K562 (cell line): ENCODE results near the gene GCNT2. TPM values are rescaled to one million over a fixed set of nuclear protein-coding genes. Genes with fewer than 3 reads are reported as not detected.

ENCODE experiments used
- ATAC-seq: fragments of 200-7000 bp; cut with Tn5 transposase; 3 replicates; pipeline ENCODE4 v1.9.1; 2020; ENCODE audit warnings: moderate library complexity
- BruUV-seq: library from RNA; stranded (reverse); fragments of 400-500 nt; replicated peaks from 2 replicates; lab custom pipeline; 2021; lab: Mats Ljungman, UMichigan
- CTCF ChIA-PET: fragments of 300-600 bp; formaldehyde crosslinking; extraction: SDS; loops from one replicate; lab custom pipeline; 2021; ENCODE audit warnings: low intra/inter-chr PET ratio; lab: Yijun Ruan, JAX
- POLR2A ChIA-PET: fragments of 300-600, 350-650 bp; sonication (Branson Sonifier 250); formaldehyde crosslinking; extraction: SDS; loops from one replicate; lab custom pipeline; 2021; ENCODE audit warnings: antibody characterized with exemption, inconsistent platforms; lab: Yijun Ruan, JAX
- DNase-seq, 4 experiments: peaks; one replicate each; pipeline versions ENCODE4 v3.0.0 to v3.0.0-alpha.2; 2011 to 2018; ENCODE audit warnings: low spot score in 3 of 4, mixed read lengths in 3 of 4; ENCODE audit errors: extremely low read depth in 1 of 4
- FAIRE-seq: peaks from 2 replicates; lab custom pipeline; 2011; peaks lifted over from hg19 to GRCh38; lab: Jason Lieb, UNC
- H2AFZ ChIP-seq: 2 replicates; pipeline ENCODE4 v1.6.0; 2011; ENCODE audit warnings: low read depth, low read length, control low read depth, inconsistent platforms
- H3K27ac ChIP-seq: fragments of 200-600 bp; 3 replicates; pipeline ENCODE4 v1.8.0; 2011; ENCODE audit warnings: low read depth, mild to moderate bottlenecking, control low read depth, inconsistent platforms, low read length, moderate library complexity, mixed read lengths; ENCODE audit errors: extremely low read depth
- H3K27me3 ChIP-seq, 2 experiments: fragments of 300-600 bp in 1 of 2; 2 replicates in 1 of 2; 3 replicates in 1 of 2; pipeline versions ENCODE4 v1.6.0 to v1.8.0; 2011; ENCODE audit warnings: inconsistent platforms in 2 of 2, low read length in 2 of 2, mild to moderate bottlenecking in 1 of 2, mixed read lengths in 1 of 2, moderate library complexity in 1 of 2; ENCODE audit not compliant: control insufficient read depth in 2 of 2, insufficient read depth in 2 of 2
- H3K36me3 ChIP-seq: fragments of 300-600 bp; 3 replicates; pipeline ENCODE4 v1.8.0; 2011; ENCODE audit warnings: mild to moderate bottlenecking, low read length, inconsistent platforms; ENCODE audit not compliant: control insufficient read depth, insufficient read depth
- H3K4me1 ChIP-seq, 2 experiments: fragments of 200-600 bp in 1 of 2; replicated peaks in 1 of 2; 2 replicates in 1 of 2; 3 replicates in 1 of 2; pipeline versions ENCODE4 v1.5.1 to v1.8.0; 2011; ENCODE audit warnings: inconsistent platforms in 2 of 2, low read length in 2 of 2, mild to moderate bottlenecking in 1 of 2, mixed read lengths in 1 of 2, moderate library complexity in 1 of 2; ENCODE audit not compliant: control insufficient read depth in 2 of 2, insufficient read depth in 2 of 2
- H3K4me2 ChIP-seq: 2 replicates; pipeline ENCODE4 v1.6.1; 2011; ENCODE audit warnings: low read length, control low read depth, inconsistent platforms, mixed read lengths; ENCODE audit not compliant: insufficient read depth
- H3K4me3 ChIP-seq: fragments of 200-600 bp; sonication (generic), shearing (Covaris generic); 2 replicates; pipeline ENCODE4 v1.5.1; 2016; ENCODE audit warnings: control low read depth, inconsistent platforms
- H3K79me2 ChIP-seq: fragments of 200-600 bp; 3 replicates; pipeline ENCODE4 v1.8.0; 2011; ENCODE audit warnings: low read length, inconsistent platforms; ENCODE audit not compliant: control insufficient read depth, insufficient read depth
- H3K9ac ChIP-seq, 2 experiments: 2 replicates each; pipeline versions ENCODE4 v1.6.0 to v1.6.1; 2011; ENCODE audit warnings: low read depth in 2 of 2, low read length in 2 of 2, control low read depth in 1 of 2, inconsistent platforms in 1 of 2, mild to moderate bottlenecking in 1 of 2, mixed read lengths in 1 of 2; ENCODE audit not compliant: insufficient read depth in 1 of 2
- H3K9me1 ChIP-seq: one replicate; pipeline ENCODE4 v1.6.0; 2011; ENCODE audit warnings: inconsistent platforms, mild to moderate bottlenecking, low read length, moderate library complexity; ENCODE audit not compliant: control insufficient read depth, insufficient read depth
- H3K9me3 ChIP-seq: replicated peaks from 2 replicates; pipeline ENCODE4 v1.5.1; 2011; ENCODE audit warnings: low read depth, low read length, inconsistent platforms; ENCODE audit not compliant: control insufficient read depth, insufficient read depth
- H4K20me1 ChIP-seq: replicated peaks from 2 replicates; pipeline ENCODE4 v1.6.1; 2011; ENCODE audit warnings: low read length, inconsistent platforms, mixed read lengths; ENCODE audit not compliant: control insufficient read depth, insufficient read depth
- BCL6 ChIP-seq: fragments of 250-450 bp; sonication (Bioruptor Pico); IDR thresholded peaks from 2 replicates; pipeline ENCODE4 v1.4.0; 2020
- C11orf30 ChIP-seq: fragments of 450-650 bp; IDR thresholded peaks from 2 replicates; pipeline ENCODE4 v1.6.1; 2016; ENCODE audit warnings: low read depth, mild to moderate bottlenecking
- KLF10 ChIP-seq: fragments of 250-450 bp; sonication (Bioruptor Pico); IDR thresholded peaks from 2 replicates; pipeline ENCODE4 v1.6.1; 2021; ENCODE audit warnings: matching md5 sums
- MED1 ChIP-seq: sonication (generic); formaldehyde crosslinking; IDR thresholded peaks from 2 replicates; pipeline ENCODE4 v1.8.1; 2023; ENCODE audit warnings: missing genetic modification reagents, borderline replicate concordance
- NFE2 ChIP-seq: IDR thresholded peaks from 2 replicates; pipeline ENCODE4 v1.6.1; 2014; ENCODE audit warnings: antibody characterized with exemption, low read depth
- RAD21 ChIP-seq, 2 experiments: fragments of 250-450 bp in 1 of 2; fragments of 450-650 bp in 1 of 2; sonication (Bioruptor Pico) in 1 of 2; formaldehyde crosslinking in 1 of 2; IDR thresholded peaks in 1 of 2; conservative IDR thresholded peaks in 1 of 2; 2 replicates each; pipeline versions ENCODE4 v1.4.0 to v1.8.0; 2020 to 2022; ENCODE audit warnings: mild to moderate bottlenecking in 2 of 2, moderate library complexity in 1 of 2
- WGBS: fragments of 100-300 bp; shearing (Covaris generic); methylation state at CpG from one replicate; pipeline ENCODE4 v1.1.6; 2016; ENCODE audit warnings: low coverage, mixed read lengths; ENCODE audit not compliant: insufficient coverage; ENCODE audit errors: missing lambda C conversion rate; 5-methylcytosine and 5-hydroxymethylcytosine counted together
- in situ Hi-C: fragments of 300-500 bp; cut with MboI; formaldehyde crosslinking; loops from 4 replicates; pipeline ENCODE4 v1.15.0; 2018; ENCODE audit warnings: inconsistent platforms, mixed read lengths
- intact Hi-C: fragments of 100-400 bp; cut with micrococcal nuclease; formaldehyde crosslinking; loops from 2 replicates; pipeline ENCODE4 v1.14.2; 2022
- polyA plus RNA-seq, 8 experiments: library from polyadenylated mRNA; depleted of rRNA in 4 of 8; stranded (reverse) in 5 of 8; unstranded in 3 of 8; fragments of >200 nt; fragmentation: Nextera tagmentation in 2 of 8; fragmentation: Illumina TruSeq in 1 of 8; extraction: Ambion mirVana in 2 of 8; extraction: Trizol in 1 of 8; gene quantifications; 2 replicates each; pipeline versions ENCODE4 v1.2.1 to v1.2.3, GENCODE V29; 2011 to 2014; ENCODE audit warnings: inconsistent platforms in 1 of 8, missing spikeins in 1 of 8
- total RNA-seq, 7 experiments: library from RNA; depleted of rRNA in 6 of 7; stranded (reverse); fragments of >200 nt in 6 of 7; fragmentation: Illumina TruSeq in 2 of 7; extraction: Trizol in 2 of 7; gene quantifications; 2 replicates each; pipeline versions ENCODE4 v1.2.1 to v1.2.3, GENCODE V29; 2011 to 2021; ENCODE audit warnings: low replicate concordance in 1 of 7
- TF ChIP-seq, protein P1 (sequence below): fragments of 200-600 bp; sonication (generic); IDR thresholded peaks from one replicate; pipeline ENCODE4 v1.6.1; 2012; ENCODE audit warnings: mild to moderate bottlenecking, low read depth, low read length, inconsistent platforms

Gene GCNT2
- total and polyA plus RNA-seq, 9 of the 15 experiments (the other 6 are each of a cell fraction or from before 2014, with no cell fraction given) = 0.78 to 2.6 (median 1.6) TPM

DNA sequence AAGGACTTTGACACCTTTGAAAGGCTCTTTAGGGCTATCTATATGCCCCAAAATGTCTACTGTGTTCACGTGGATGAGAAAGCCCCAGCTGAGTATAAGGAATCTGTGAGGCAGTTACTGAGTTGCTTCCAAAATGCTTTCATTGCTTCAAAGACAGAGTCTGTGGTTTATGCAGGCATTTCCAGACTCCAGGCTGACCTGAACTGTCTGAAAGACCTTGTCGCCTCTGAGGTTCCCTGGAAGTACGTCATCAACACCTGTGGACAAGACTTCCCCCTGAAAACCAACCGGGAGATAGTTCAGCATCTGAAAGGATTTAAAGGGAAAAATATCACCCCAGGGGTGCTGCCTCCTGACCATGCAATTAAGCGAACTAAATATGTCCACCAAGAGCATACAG lies 65.2 kb downstream of the GCNT2 start:
- H3K79me2 ChIP-seq = no peaks in the 10 kb centered on the region

More for the DNA sequence above, 65.2 kb downstream of the GCNT2 start:
- ChIA-PET CTCF (no interaction called here), POLR2A (interaction anchor here (0.5 kb wide), 1 partner anchor 163 kb away, joined by 3 read pairs; no protein-coding TSS in a partner anchor)
- no TSS peak for BruUV-seq
- no peak for DNase-seq
- no peak overlapping the region for H3K4me3 ChIP-seq
- H3K4me1 ChIP-seq = peaks cover 17 to 27% of the 10 kb centered on the region in 2 experiments
- no peak overlapping the region for H3K9ac ChIP-seq
- no peaks in the 10 kb centered on the region for H3K9me1 ChIP-seq
- no peaks in the 10 kb centered on the region for H3K9me3 ChIP-seq
- in situ Hi-C loops = no loop called here
- intact Hi-C loops = no loop called here
- 23% methylated on average over 5 of the region's 5 CpGs for WGBS
- ATAC-seq = no peak
- no peak overlapping the region for H2AFZ ChIP-seq
- FAIRE-seq = no peak
- no peak overlapping the region for H3K27ac ChIP-seq
- no peak overlapping the region for H3K4me2 ChIP-seq
- no peaks in the 10 kb centered on the region for H3K36me3 ChIP-seq
- peaks cover 2 to 36% of the 10 kb centered on the region in 2 experiments; a peak in 3 of 5 replicates for H3K27me3 ChIP-seq
- TF ChIP-seq KLF10 (no peak), BCL6 (CRISPR knock-in tag) (no peak), MED1 (no peak), NFE2 (no peak), RAD21 (CRISPR knock-in tag; conservative IDR thresholded peaks at IDR 0.05 in 1 of 2, IDR thresholded peaks at IDR 0.05 in 1 of 2) (no peak), C11orf30 (no peak)
- TF ChIP-seq, protein P1, sequence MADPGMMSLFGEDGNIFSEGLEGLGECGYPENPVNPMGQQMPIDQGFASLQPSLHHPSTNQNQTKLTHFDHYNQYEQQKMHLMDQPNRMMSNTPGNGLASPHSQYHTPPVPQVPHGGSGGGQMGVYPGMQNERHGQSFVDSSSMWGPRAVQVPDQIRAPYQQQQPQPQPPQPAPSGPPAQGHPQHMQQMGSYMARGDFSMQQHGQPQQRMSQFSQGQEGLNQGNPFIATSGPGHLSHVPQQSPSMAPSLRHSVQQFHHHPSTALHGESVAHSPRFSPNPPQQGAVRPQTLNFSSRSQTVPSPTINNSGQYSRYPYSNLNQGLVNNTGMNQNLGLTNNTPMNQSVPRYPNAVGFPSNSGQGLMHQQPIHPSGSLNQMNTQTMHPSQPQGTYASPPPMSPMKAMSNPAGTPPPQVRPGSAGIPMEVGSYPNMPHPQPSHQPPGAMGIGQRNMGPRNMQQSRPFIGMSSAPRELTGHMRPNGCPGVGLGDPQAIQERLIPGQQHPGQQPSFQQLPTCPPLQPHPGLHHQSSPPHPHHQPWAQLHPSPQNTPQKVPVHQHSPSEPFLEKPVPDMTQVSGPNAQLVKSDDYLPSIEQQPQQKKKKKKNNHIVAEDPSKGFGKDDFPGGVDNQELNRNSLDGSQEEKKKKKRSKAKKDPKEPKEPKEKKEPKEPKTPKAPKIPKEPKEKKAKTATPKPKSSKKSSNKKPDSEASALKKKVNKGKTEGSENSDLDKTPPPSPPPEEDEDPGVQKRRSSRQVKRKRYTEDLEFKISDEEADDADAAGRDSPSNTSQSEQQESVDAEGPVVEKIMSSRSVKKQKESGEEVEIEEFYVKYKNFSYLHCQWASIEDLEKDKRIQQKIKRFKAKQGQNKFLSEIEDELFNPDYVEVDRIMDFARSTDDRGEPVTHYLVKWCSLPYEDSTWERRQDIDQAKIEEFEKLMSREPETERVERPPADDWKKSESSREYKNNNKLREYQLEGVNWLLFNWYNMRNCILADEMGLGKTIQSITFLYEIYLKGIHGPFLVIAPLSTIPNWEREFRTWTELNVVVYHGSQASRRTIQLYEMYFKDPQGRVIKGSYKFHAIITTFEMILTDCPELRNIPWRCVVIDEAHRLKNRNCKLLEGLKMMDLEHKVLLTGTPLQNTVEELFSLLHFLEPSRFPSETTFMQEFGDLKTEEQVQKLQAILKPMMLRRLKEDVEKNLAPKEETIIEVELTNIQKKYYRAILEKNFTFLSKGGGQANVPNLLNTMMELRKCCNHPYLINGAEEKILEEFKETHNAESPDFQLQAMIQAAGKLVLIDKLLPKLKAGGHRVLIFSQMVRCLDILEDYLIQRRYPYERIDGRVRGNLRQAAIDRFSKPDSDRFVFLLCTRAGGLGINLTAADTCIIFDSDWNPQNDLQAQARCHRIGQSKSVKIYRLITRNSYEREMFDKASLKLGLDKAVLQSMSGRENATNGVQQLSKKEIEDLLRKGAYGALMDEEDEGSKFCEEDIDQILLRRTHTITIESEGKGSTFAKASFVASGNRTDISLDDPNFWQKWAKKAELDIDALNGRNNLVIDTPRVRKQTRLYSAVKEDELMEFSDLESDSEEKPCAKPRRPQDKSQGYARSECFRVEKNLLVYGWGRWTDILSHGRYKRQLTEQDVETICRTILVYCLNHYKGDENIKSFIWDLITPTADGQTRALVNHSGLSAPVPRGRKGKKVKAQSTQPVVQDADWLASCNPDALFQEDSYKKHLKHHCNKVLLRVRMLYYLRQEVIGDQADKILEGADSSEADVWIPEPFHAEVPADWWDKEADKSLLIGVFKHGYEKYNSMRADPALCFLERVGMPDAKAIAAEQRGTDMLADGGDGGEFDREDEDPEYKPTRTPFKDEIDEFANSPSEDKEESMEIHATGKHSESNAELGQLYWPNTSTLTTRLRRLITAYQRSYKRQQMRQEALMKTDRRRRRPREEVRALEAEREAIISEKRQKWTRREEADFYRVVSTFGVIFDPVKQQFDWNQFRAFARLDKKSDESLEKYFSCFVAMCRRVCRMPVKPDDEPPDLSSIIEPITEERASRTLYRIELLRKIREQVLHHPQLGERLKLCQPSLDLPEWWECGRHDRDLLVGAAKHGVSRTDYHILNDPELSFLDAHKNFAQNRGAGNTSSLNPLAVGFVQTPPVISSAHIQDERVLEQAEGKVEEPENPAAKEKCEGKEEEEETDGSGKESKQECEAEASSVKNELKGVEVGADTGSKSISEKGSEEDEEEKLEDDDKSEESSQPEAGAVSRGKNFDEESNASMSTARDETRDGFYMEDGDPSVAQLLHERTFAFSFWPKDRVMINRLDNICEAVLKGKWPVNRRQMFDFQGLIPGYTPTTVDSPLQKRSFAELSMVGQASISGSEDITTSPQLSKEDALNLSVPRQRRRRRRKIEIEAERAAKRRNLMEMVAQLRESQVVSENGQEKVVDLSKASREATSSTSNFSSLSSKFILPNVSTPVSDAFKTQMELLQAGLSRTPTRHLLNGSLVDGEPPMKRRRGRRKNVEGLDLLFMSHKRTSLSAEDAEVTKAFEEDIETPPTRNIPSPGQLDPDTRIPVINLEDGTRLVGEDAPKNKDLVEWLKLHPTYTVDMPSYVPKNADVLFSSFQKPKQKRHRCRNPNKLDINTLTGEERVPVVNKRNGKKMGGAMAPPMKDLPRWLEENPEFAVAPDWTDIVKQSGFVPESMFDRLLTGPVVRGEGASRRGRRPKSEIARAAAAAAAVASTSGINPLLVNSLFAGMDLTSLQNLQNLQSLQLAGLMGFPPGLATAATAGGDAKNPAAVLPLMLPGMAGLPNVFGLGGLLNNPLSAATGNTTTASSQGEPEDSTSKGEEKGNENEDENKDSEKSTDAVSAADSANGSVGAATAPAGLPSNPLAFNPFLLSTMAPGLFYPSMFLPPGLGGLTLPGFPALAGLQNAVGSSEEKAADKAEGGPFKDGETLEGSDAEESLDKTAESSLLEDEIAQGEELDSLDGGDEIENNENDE = no peak
- TF ChIP-seq, all 486 proteins: peak for 0
- H4K20me1 ChIP-seq = no peaks in the 10 kb centered on the region
